Measurements from ENCODE around the gene LHFPL2.

LHFPL2 gene

DNA sequence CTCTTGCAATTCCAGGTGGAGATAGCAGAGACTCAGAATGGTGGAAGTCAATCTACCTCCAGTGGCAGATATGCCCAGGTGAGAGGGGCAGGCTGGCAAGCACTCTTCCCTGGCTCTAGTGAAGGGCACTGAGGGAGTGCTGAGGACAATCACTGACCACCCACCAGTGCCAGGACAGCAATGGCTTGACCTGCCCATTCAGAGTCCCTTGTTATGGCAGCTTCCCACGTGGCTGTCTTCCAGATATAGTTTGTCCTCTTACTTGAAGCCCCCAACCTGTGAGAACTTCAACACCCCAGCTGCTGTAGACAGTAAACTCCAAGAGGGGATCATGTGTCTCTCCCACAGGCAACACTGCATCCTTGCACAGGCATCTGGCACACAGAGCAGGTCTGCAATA, 104.7 kb downstream of the LHFPL2 start:
- H3K36me3 Mint-ChIP-seq (ENCODE audit: low read depth): no peaks in the 10 kb centered on the region
- no peak overlapping the region for H3K27ac Mint-ChIP-seq
- H3K9me3 Mint-ChIP-seq: no peaks in the 10 kb centered on the region
- H3K4me1 Mint-ChIP-seq (ENCODE audit: low read depth): no peaks in the 10 kb centered on the region
- H3K27me3 Mint-ChIP-seq (ENCODE audit: low read depth): peaks cover 3% of the 10 kb centered on the region
- no peak overlapping the region for H3K4me3 Mint-ChIP-seq

DNA sequence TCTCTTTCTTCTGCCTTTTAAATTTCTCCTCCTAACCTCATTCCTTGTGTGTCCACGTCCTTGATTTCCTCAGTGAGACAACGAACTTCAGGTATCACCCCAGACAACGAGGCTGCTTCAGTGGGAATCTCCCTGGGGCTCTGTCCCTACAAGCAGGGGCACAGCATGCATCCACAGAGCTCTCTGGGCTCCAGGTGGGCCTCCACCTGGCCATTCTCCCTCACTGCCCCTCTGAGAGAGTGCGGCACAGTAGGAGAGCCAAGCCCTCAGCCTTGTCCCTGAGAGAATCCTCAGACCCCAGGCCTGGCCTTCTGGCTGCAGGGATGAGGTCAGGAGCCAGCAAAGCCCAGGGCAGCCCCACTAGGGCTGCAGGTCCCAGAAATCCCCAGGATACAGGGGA, 105.3 kb downstream of the LHFPL2 start:
- no peak overlapping the region for H3K4me3 Mint-ChIP-seq

DNA sequence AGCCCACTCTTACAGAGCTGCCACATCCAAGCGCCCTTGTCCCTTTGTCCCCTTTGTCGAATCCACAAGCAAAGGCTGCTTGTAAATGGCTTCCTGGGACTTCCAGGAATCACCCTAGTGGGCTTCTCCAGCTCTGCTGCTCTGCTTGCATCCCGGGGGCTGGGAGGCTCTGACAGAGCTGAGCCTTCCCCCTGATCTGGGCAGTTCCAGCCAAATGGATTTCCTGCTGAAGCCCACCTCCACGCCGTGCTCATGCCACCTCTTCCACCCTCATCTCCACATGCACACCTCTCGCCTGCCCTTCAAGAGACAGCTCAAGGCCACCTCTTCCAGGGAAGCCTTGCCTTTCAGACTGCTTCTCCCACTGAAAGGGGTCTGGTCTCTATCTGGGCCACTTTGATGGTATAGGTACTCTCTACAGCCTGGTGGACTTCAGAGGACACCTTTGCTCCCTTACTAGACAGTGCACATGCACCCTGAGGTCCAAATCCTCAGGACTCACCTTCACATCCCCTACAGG, 106.2 kb downstream of the LHFPL2 start:
- no peaks in the 10 kb centered on the region for H3K36me3 Mint-ChIP-seq (ENCODE audit: low read depth)

More for the DNA sequence above, 105.3 kb downstream of the LHFPL2 start:
- H3K36me3 Mint-ChIP-seq (ENCODE audit: low read depth): no peaks in the 10 kb centered on the region
- no peak overlapping the region for H3K27ac Mint-ChIP-seq
- peaks cover 3% of the 10 kb centered on the region for H3K27me3 Mint-ChIP-seq (ENCODE audit: low read depth)
- H3K4me1 Mint-ChIP-seq (ENCODE audit: low read depth): no peaks in the 10 kb centered on the region
- H3K9me3 Mint-ChIP-seq: no peaks in the 10 kb centered on the region

DNA sequence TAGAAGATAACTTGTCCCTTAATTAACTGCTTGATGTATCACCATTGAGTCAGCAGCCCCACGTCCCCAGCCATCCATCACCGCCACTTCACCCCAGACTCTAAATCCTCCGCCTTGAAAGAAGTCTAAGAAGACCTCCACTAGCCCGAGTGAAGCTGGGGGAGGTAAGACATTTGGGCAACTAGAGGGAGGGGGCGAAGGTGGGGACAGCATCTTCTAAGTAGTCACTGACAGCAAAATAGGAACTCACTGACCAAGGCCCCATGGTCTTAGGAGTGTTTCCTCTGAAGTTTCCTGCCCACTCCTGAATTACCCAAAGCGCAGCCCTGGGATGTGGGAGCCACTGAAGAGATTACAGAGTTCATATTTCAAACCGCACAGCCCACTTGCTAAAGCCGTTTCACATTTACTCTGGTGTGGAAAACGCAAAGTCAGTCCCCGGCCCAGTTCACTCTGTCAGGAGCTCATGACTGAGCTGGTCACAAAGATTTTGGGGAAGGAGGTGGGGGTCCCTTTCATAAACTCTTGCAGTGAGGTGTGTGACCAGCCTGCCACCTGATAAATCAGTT, 107.4 kb downstream of the LHFPL2 start:
- H3K4me1 Mint-ChIP-seq (ENCODE audit: low read depth): no peaks in the 10 kb centered on the region
- no peaks in the 10 kb centered on the region for H3K9me3 Mint-ChIP-seq
- peaks cover 3% of the 10 kb centered on the region for H3K27me3 Mint-ChIP-seq (ENCODE audit: low read depth)
- H3K36me3 Mint-ChIP-seq (ENCODE audit: low read depth): no peaks in the 10 kb centered on the region
- H3K4me3 Mint-ChIP-seq: no peak overlapping the region
- H3K27ac Mint-ChIP-seq: no peak overlapping the region

More for the DNA sequence above, 106.2 kb downstream of the LHFPL2 start:
- H3K9me3 Mint-ChIP-seq: no peaks in the 10 kb centered on the region
- H3K27ac Mint-ChIP-seq: no peak overlapping the region
- H3K27me3 Mint-ChIP-seq (ENCODE audit: low read depth): peaks cover 3% of the 10 kb centered on the region
- H3K4me1 Mint-ChIP-seq (ENCODE audit: low read depth): no peaks in the 10 kb centered on the region
- H3K4me3 Mint-ChIP-seq: no peak overlapping the region

DNA sequence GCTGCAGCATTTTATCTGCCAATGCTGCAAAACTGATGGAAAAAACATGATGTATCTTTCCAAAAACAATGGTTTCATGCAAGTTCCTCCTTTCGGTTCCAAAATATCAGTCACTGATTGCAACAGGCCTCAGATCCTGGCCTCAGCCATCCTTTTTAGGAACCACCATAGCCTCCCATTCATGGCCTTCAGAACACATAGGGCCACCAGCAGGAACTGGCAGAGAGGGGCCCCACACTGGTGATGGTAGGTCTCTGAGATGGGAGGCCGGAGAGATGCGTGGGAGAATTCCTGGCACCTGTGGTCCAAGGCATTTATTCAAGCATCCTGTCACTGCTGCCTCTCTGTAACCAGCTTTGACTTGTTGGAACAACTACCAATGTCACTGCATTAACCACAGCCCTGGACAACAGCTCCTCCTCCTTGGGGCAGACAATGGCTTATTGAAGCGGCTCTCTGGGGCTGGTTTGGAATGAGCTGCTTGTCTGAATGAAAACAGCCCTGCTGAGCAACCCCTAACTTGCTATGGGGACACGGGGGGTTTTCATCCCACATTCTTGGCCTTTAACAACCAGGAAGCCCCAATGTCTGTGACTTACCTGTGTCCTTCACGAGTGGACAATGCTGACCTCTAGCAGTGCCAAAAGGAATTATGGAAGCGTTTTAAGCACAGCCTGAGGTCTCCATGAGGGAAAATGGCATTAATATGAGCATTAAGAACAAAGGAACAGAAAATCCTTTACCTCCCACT, 108.1 kb downstream of the LHFPL2 start:
- H3K27ac Mint-ChIP-seq: no peak overlapping the region
- H3K36me3 Mint-ChIP-seq (ENCODE audit: low read depth): no peaks in the 10 kb centered on the region
- H3K4me1 Mint-ChIP-seq (ENCODE audit: low read depth): no peaks in the 10 kb centered on the region
- peaks cover 3% of the 10 kb centered on the region for H3K27me3 Mint-ChIP-seq (ENCODE audit: low read depth)
- no peaks in the 10 kb centered on the region for H3K9me3 Mint-ChIP-seq
- no peak overlapping the region for H3K4me3 Mint-ChIP-seq

DNA sequence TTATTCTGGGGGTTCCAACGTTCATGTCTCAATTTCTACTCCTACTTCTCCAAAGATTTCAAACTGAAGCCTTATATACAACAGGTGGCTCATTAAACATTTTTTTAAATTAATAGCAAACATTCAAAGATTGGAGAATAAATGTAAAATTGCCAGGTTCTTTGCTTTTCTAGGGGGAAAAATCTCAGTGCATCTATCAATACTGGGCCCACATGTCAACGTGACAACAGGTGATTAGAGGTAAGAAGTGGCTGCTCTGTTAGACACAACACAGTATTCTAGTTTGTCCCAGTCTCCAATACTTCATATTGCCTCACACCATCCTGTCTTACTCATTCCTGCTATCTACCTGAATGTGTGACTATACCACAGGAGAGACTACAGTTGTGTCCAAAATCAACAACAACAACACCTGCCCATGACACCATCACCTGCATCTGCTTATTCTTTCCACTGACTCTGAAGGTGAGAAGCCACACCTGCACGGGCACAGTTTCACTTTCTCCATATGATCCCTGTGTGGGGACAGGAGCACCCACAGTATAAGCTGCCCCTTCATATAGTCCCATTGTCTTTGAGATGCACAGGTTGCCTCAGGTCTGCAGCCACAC, 110.2 kb downstream of the LHFPL2 start:
- H3K4me3 Mint-ChIP-seq: no peak overlapping the region
- no peaks in the 10 kb centered on the region for H3K4me1 Mint-ChIP-seq (ENCODE audit: low read depth)
- H3K36me3 Mint-ChIP-seq (ENCODE audit: low read depth): no peaks in the 10 kb centered on the region
- peaks cover 3% of the 10 kb centered on the region for H3K27me3 Mint-ChIP-seq (ENCODE audit: low read depth)
- H3K9me3 Mint-ChIP-seq: no peaks in the 10 kb centered on the region
- H3K27ac Mint-ChIP-seq: no peak overlapping the region

DNA sequence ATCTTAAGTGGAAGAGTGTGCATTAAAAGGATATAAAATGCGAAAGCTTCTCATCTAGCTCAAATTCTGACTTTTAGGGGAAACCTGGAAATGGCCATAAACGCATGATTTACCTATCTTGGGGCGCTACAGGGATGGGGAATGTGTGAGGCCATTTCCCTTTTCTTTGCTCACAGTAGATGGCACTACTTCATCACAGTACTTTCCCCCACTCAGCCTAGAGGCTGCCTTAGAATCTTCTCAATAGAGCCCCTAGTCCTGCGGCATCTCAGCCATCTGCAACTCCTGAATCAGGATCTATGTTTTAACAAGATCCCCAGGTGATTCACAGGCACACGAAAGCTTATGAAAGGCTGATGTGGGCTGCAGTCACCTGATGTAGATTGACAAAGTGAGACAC, 110.8 kb downstream of the LHFPL2 start:
- Mint-ChIP-seq H3K4me1 (ENCODE audit: low read depth) (no peaks in the 10 kb centered on the region), H3K36me3 (ENCODE audit: low read depth) (no peaks in the 10 kb centered on the region), H3K9me3 (no peaks in the 10 kb centered on the region), H3K27me3 (ENCODE audit: low read depth) (peaks cover 3% of the 10 kb centered on the region), H3K27ac (no peak overlapping the region), H3K4me3 (no peak overlapping the region)

DNA sequence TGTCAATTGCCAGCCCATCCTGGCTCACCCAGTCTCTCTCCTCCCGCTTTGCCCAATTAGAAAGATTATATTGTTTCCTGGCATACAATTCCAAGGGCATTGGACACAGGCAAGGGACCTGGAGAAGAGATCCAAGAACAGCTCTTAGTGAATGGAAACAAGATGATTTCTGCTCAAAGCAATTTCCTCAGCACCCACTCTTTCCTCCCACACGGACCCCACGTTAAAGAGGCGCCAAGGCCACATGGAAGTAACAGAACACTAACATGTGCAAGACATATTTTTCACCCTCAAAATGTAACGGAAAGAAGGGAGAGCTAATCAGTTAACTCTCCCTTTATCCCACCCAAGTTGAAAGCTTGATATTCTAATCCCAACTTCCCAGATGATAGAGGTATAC, 111.2 kb downstream of the LHFPL2 start:
- no peaks in the 10 kb centered on the region for H3K9me3 Mint-ChIP-seq
- no peak overlapping the region for H3K4me3 Mint-ChIP-seq

DNA sequence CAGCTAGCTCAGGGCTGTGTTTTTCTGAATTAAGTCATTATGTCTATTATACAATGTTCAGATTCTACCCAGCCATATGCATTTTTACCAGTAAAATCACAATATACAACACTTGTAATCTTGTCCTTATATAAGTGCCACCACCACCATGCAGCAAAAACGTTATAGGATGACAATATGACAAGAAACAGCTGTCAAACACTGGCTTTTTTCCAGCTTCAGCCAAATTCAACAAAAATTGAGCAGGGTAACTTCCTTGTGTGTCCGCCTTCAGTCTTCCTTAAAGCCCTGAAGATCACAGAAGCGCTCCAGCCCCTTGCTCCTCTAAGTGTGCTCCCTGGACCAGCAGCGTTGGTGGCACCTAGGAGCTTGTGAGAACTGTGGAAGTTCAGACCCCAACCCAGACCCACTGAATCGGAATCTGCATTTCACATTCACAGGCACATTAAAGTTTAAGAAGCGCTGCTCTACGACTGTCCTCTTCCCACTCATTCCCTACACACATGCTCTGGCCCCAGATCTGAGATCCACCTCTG, 111.8 kb downstream of the LHFPL2 start:
- Mint-ChIP-seq H3K36me3 (ENCODE audit: low read depth) (no peaks in the 10 kb centered on the region), H3K4me1 (ENCODE audit: low read depth) (no peaks in the 10 kb centered on the region), H3K27ac (no peak overlapping the region), H3K27me3 (ENCODE audit: low read depth) (no peaks in the 10 kb centered on the region), H3K4me3 (no peak overlapping the region), H3K9me3 (no peaks in the 10 kb centered on the region)

More for the DNA sequence above, 111.2 kb downstream of the LHFPL2 start:
- Mint-ChIP-seq H3K36me3 (ENCODE audit: low read depth) (no peaks in the 10 kb centered on the region), H3K27ac (no peak overlapping the region), H3K4me1 (ENCODE audit: low read depth) (no peaks in the 10 kb centered on the region), H3K27me3 (ENCODE audit: low read depth) (peaks cover under 1% of the 10 kb centered on the region)

DNA sequence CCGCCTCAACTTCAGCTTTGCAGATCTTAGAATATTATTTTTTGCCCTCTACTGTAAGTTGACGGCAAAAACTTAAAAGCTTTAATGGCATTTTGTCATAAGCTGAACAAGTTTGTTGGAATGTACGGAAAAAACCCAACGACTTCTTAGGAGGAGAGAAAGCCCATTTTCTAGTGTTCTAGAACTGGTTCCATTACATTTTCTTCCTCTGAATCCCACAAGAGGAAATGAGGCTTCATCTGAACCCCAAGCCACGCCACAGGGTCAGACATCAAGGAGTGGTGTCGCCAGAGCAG, 113.7 kb downstream of the LHFPL2 start:
- H3K36me3 Mint-ChIP-seq (ENCODE audit: low read depth): no peaks in the 10 kb centered on the region
- H3K27ac Mint-ChIP-seq: no peak overlapping the region
- H3K4me3 Mint-ChIP-seq: no peak overlapping the region
- no peaks in the 10 kb centered on the region for H3K4me1 Mint-ChIP-seq (ENCODE audit: low read depth)
- H3K27me3 Mint-ChIP-seq (ENCODE audit: low read depth): no peaks in the 10 kb centered on the region
- H3K9me3 Mint-ChIP-seq: no peaks in the 10 kb centered on the region

DNA sequence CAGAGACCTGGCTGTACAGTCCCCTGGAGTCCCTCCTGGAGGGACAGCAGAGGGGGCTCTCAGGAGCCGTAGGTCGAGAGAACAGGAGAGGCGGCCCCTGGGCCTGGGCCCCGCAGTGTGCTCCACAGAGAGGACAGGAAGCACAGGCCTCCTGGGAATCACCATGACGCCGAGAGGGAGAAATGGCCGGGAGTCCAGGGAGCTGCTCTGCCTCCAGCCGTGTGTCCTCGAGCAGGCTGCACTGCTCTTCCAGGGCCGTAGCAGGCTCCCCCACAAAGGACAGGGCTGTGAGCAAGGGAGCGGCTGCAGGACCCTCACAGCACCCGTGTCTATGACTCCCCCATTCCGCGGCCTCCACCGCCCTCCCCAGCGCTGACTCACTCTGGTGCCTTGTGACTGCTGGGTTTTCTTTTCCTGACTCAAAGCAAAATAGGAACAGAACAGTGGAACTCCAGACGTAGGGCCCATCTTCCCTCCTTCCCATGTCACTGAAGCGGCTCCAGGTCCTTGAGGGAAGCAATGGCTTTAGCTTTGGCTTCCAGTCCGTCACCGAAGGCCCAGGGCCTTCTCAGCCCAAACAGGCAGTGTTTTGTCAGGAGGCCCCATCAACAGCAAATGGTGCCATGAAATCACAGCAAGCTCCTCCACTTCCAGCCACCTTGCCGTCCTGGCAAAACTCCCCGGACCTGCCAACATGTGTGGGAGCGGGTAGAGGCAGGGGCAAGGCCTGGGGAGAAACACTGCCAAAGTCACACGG, 114.2 kb downstream of the LHFPL2 start:
- Mint-ChIP-seq H3K27ac (no peak overlapping the region), H3K27me3 (ENCODE audit: low read depth) (no peaks in the 10 kb centered on the region), H3K4me3 (no peak overlapping the region), H3K9me3 (no peaks in the 10 kb centered on the region), H3K36me3 (ENCODE audit: low read depth) (no peaks in the 10 kb centered on the region), H3K4me1 (ENCODE audit: low read depth) (no peaks in the 10 kb centered on the region)

DNA sequence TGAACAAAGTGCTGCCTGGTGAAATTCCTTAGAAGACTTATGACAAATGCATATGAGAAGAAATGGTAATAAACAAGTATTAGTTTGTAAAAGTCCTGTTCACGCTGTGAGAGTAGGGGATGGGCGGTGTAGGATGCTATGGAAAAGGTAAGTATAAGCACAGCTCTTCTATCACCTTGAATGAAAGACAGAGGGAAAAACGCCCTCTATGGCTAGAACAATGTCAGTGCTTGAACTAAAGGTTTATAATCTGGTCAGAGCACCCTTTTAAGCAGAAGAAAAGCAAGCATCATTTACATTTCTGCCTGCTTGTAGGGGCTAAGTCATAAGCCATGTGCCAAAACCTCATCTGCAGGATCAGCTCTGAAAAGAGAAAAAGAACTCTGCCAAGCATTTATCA, 115.2 kb downstream of the LHFPL2 start:
- no peaks in the 10 kb centered on the region for H3K4me1 Mint-ChIP-seq (ENCODE audit: low read depth)
- no peaks in the 10 kb centered on the region for H3K9me3 Mint-ChIP-seq
- no peak overlapping the region for H3K4me3 Mint-ChIP-seq
- H3K36me3 Mint-ChIP-seq (ENCODE audit: low read depth): no peaks in the 10 kb centered on the region
- H3K27ac Mint-ChIP-seq: no peak overlapping the region
- no peaks in the 10 kb centered on the region for H3K27me3 Mint-ChIP-seq (ENCODE audit: low read depth)

DNA sequence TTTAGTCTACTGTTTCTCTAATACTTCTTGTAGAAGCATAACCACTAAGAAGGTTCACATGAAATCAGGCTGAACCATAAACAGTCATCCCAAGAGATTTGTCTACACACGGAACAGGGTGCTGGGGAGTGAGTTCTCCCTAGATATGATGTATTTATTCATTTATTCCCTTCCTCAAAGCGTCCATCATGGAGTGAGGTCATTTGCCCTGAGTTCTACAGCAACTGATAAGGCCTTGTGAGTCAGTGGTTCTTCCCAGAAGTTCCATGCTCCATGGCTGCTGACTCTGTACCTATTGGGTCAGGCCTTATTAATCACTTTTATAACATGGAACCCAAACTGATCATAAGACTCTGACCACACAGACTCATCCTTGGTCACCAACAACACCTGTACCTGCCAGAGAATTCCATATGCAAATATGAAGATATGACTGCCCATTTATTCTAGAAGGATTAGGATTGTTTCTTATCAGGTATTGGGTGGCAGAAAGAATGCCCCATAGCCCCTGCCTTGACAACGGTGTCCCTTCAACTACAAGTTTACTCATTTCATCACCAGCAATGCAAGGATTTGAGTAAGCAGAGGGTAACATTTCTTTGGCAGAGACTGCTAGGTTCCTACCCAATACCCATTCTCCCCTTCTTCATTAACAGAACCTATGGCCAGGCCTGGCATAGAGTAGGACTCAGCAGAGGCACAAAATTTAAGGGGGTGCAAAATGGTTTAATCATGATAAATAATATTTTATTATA, 118.1 kb downstream of the LHFPL2 start:
- Mint-ChIP-seq H3K9me3 (no peaks in the 10 kb centered on the region), H3K4me1 (ENCODE audit: low read depth) (no peaks in the 10 kb centered on the region), H3K27me3 (ENCODE audit: low read depth) (peaks cover 10% of the 10 kb centered on the region), H3K36me3 (ENCODE audit: low read depth) (no peaks in the 10 kb centered on the region), H3K4me3 (no peak overlapping the region), H3K27ac (no peak overlapping the region)

DNA sequence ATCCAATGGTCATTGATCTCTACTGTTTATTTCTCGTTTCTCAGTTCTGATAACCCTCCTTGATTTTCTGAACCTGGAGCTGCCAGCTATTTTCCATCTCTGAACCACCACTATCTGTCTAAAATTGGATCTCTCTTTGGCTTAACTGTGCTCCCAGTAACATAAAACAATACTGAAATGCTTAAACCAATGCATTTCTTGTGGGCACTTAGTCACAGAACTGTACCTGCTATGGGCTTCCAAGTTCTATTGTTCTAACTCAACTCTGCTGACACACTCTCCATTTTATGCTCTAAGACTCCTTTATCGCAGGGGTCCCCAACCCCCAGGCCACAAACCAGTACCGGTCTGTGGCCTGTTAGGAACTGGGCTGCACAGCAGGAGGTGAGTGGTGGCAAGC, 120.6 kb downstream of the LHFPL2 start:
- Mint-ChIP-seq H3K9me3 (no peaks in the 10 kb centered on the region), H3K4me3 (no peak overlapping the region), H3K27me3 (ENCODE audit: low read depth) (peaks cover 10% of the 10 kb centered on the region), H3K4me1 (ENCODE audit: low read depth) (no peaks in the 10 kb centered on the region), H3K36me3 (ENCODE audit: low read depth) (no peaks in the 10 kb centered on the region), H3K27ac (no peak overlapping the region)

Data from T-helper 1 cell treated with Interleukin-12 subunit alpha and Interleukin-12 subunit beta and Interleukin-4 antibody, amounts not matched to agents 30 μg/mL and 1 μg/mL, for 36 hours (primary cell).